SK-N-SH (cell line): Measurements from ENCODE around the gene THADA. TPM values are rescaled to one million over a fixed set of nuclear protein-coding genes. Genes with fewer than 3 reads are reported as not detected.
A peak's percentile ranks its signal among the peaks of the same experiment; 100 is the strongest.

Source experiments
- CTCF ChIA-PET: fragments of 300-600, 350-600 bp; formaldehyde crosslinking; extraction: SDS; loops from one replicate; lab custom pipeline; 2021; lab: Yijun Ruan, JAX
- POLR2A ChIA-PET: fragments of 350-600 bp; sonication (Branson Sonifier 250); formaldehyde crosslinking; extraction: SDS; loops from one replicate; lab custom pipeline; 2020; ENCODE audit warnings: antibody characterized with exemption, inconsistent platforms; lab: Yijun Ruan, JAX
- DNase-seq: peaks from one replicate; pipeline ENCODE4 v3.0.0; 2012
- H2AFZ ChIP-seq: fragments of 200-600 bp; sonication (generic); 2 replicates; pipeline ENCODE4 v1.8.1; 2016; ENCODE audit warnings: antibody characterized with exemption, mild to moderate bottlenecking, low read depth
- H3F3A ChIP-seq: fragments of 200-600 bp; sonication (generic); replicated peaks from 2 replicates; pipeline ENCODE3; 2016; ENCODE audit warnings: antibody characterized with exemption, mild to moderate bottlenecking; ENCODE audit not compliant: insufficient read depth
- H3K27ac ChIP-seq, 2 experiments: fragments of 200-500 bp in 1 of 2; fragments of 200-600 bp in 1 of 2; sonication (Bioruptor generic) in 1 of 2; sonication (generic), shearing (Covaris generic) in 1 of 2; 2 replicates each; pipeline versions ENCODE4 v1.5.1 to v1.6.1; 2014 to 2016; ENCODE audit warnings: low read depth in 2 of 2, inconsistent platforms in 1 of 2, low read length in 1 of 2, mild to moderate bottlenecking in 1 of 2, mixed read lengths in 1 of 2
- H3K27me3 ChIP-seq: fragments of 200-600 bp; sonication (generic), shearing (Covaris generic); 2 replicates; pipeline ENCODE4 v1.6.1; 2016; ENCODE audit warnings: mixed run types; ENCODE audit not compliant: insufficient read depth
- H3K36me3 ChIP-seq, 2 experiments: fragments of 200-500 bp in 1 of 2; fragments of 200-600 bp in 1 of 2; sonication (Bioruptor generic) in 1 of 2; sonication (generic) in 1 of 2; replicated peaks in 1 of 2; 2 replicates each; pipeline versions ENCODE3 to v1.5.1; 2014 to 2016; ENCODE audit warnings: low read length in 1 of 2, mild to moderate bottlenecking in 1 of 2; ENCODE audit not compliant: insufficient read depth in 2 of 2, control insufficient read depth in 1 of 2
- H3K4me1 ChIP-seq, 2 experiments: fragments of 200-500 bp in 1 of 2; fragments of 200-600 bp in 1 of 2; sonication (Bioruptor generic) in 1 of 2; sonication (generic), shearing (Covaris generic) in 1 of 2; 2 replicates each; pipeline versions ENCODE4 v1.5.1 to v1.6.1; 2014 to 2016; ENCODE audit warnings: low read depth in 1 of 2, low read length in 1 of 2, mixed run types in 1 of 2; ENCODE audit not compliant: insufficient read depth in 2 of 2, control insufficient read depth in 1 of 2
- H3K4me2 ChIP-seq: fragments of 200-600 bp; sonication (generic), shearing (Covaris generic); 2 replicates; pipeline ENCODE4 v1.6.1; 2017; ENCODE audit warnings: mixed run types
- H3K4me3 ChIP-seq, 2 experiments: fragments of 200-500 bp in 1 of 2; fragments of 200-600 bp in 1 of 2; sonication (Bioruptor generic) in 1 of 2; sonication (generic), shearing (Covaris generic) in 1 of 2; 2 replicates each; pipeline versions ENCODE4 v1.5.1 to v1.8.1; 2014 to 2016; ENCODE audit warnings: low read depth in 2 of 2, inconsistent platforms in 1 of 2, low read length in 1 of 2, mild to moderate bottlenecking in 1 of 2, mixed read lengths in 1 of 2, moderate library complexity in 1 of 2
- H3K79me2 ChIP-seq: fragments of 200-600 bp; sonication (generic); 2 replicates; pipeline ENCODE4 v1.8.1; 2017; ENCODE audit warnings: mild to moderate bottlenecking; ENCODE audit not compliant: insufficient read depth
- H3K9ac ChIP-seq: fragments of 200-600 bp; sonication (generic); 2 replicates; pipeline ENCODE4 v1.6.1; 2017; ENCODE audit warnings: mixed run types
- H3K9me2 ChIP-seq: fragments of 200-600 bp; sonication (generic); 2 replicates; pipeline ENCODE4 v1.6.1; 2017; ENCODE audit warnings: mixed run types
- H3K9me3 ChIP-seq: fragments of 200-600 bp; sonication (generic); 2 replicates; pipeline ENCODE4 v1.6.1; 2017; ENCODE audit warnings: mixed run types, mild to moderate bottlenecking, moderate library complexity
- H4K20me1 ChIP-seq: fragments of 200-600 bp; sonication (generic); 2 replicates; pipeline ENCODE4 v1.6.1; 2017; ENCODE audit warnings: mild to moderate bottlenecking, mixed run types; ENCODE audit not compliant: insufficient read depth
- CHD2 ChIP-seq: fragments of 150-350 bp; IDR thresholded peaks from 2 replicates; pipeline ENCODE4 v1.6.1; 2018; ENCODE audit warnings: low read length; ENCODE audit not compliant: partially characterized antibody
- ELF1 ChIP-seq: IDR thresholded peaks from 2 replicates; pipeline ENCODE4 v1.4.0; 2012
- EP300 ChIP-seq, 2 experiments: IDR thresholded peaks; 2 replicates each; pipeline versions ENCODE4 v1.4.0 to v1.6.1; 2012; ENCODE audit warnings: borderline replicate concordance in 1 of 2, low read depth in 1 of 2, low read length in 1 of 2
- GABPA ChIP-seq: IDR thresholded peaks from 2 replicates; pipeline ENCODE4 v1.4.0; 2012; ENCODE audit warnings: low read depth, mild to moderate bottlenecking
- GATA2 ChIP-seq: sonication (generic); formaldehyde crosslinking; IDR thresholded peaks from 2 replicates; pipeline ENCODE4 v1.5.0; 2020; ENCODE audit warnings: mild to moderate bottlenecking, missing genetic modification reagents
- JUND ChIP-seq: IDR thresholded peaks from 2 replicates; pipeline ENCODE4 v1.4.0; 2012
- MXI1 ChIP-seq: IDR thresholded peaks from 2 replicates; pipeline ENCODE4 v1.6.1; 2012; ENCODE audit warnings: mild to moderate bottlenecking, low read depth, low read length, improper control_type of control experiment
- RFX5 ChIP-seq: IDR thresholded peaks from 2 replicates; pipeline ENCODE4 v1.6.1; 2012; ENCODE audit warnings: mild to moderate bottlenecking, improper control_type of control experiment, low read length
- RXRA ChIP-seq: IDR thresholded peaks from 2 replicates; pipeline ENCODE4 v1.4.0; 2012; ENCODE audit warnings: low read depth, mild to moderate bottlenecking, borderline replicate concordance
- SIN3A ChIP-seq: IDR thresholded peaks from 2 replicates; pipeline ENCODE4 v1.6.1; 2012; ENCODE audit warnings: low read depth, mild to moderate bottlenecking, low read length, moderate library complexity, borderline replicate concordance
- SMC3 ChIP-seq: IDR thresholded peaks from 2 replicates; pipeline ENCODE4 v1.6.1; 2012; ENCODE audit warnings: low read depth, low read length, improper control_type of control experiment
- TEAD4 ChIP-seq: IDR thresholded peaks from 2 replicates; pipeline ENCODE4 v1.4.0; 2012; ENCODE audit warnings: mild to moderate bottlenecking, borderline replicate concordance; ENCODE audit not compliant: insufficient read depth
- WGBS: methylation state at CpG from one replicate; pipeline ENCODE4 v1.1.6; 2017; ENCODE audit warnings: low lambda C conversion rate; 5-methylcytosine and 5-hydroxymethylcytosine counted together
- polyA plus RNA-seq, 3 experiments: library from polyadenylated mRNA; depleted of rRNA; stranded (reverse); fragments of >200 nt; gene quantifications; 2 replicates each; pipeline ENCODE4 v1.2.3, GENCODE V29; 2012
- TF ChIP-seq, protein P1 (sequence below): fragments of 150-350 bp; IDR thresholded peaks from 2 replicates; pipeline ENCODE4 v1.6.1; 2017; ENCODE audit warnings: antibody characterized with exemption, low read length, low read depth, borderline replicate concordance
- TF ChIP-seq, protein P2 (sequence below): IDR thresholded peaks from 2 replicates; pipeline ENCODE4 v1.4.0; 2012; ENCODE audit warnings: low read depth
- TF ChIP-seq, protein P3 (sequence below): IDR thresholded peaks from 2 replicates; pipeline ENCODE4 v1.4.0; 2012; ENCODE audit warnings: low read depth, borderline replicate concordance
- TF ChIP-seq, protein P4 (sequence below): fragments of 200-600 bp; sonication (generic); IDR thresholded peaks from 2 replicates; pipeline ENCODE4 v1.6.1; 2017; ENCODE audit warnings: antibody characterized with exemption, mild to moderate bottlenecking, moderate library complexity
- TF ChIP-seq, protein P5 (sequence below): IDR thresholded peaks from 2 replicates; pipeline ENCODE4 v1.4.0; 2012; ENCODE audit warnings: low read depth, borderline replicate concordance

The THADA gene
- polyA plus RNA-seq, 1 of the 3 experiments (the other 2 are of a cell fraction), result 25.6 TPM

DNA sequence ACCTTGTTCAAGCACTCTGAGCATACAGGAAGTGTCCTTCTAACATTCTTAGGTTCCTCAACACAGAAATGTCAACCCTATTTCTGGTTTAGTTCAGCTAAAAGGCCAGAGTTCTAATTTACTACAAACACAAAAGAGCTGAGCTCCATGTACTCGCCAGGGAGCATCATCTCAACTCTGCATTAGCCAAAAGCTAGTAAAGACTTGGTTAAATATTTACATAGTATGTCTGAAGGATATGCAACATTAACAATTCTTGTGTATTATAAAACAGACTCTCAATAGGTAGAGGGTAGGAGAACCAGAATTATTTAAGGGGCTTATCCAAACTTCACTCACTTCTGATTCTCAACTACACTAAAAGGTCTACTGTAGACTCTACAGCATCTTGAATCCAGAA lies 154.6 kb downstream of the THADA start:
- 79% methylated on average over 1 of the region's 1 CpG for WGBS
- CTCF ChIA-PET, result interaction anchor here (2.9 kb wide), 1 partner anchor 14 kb away, joined by 12 read pairs; no protein-coding TSS in a partner anchor
- POLR2A ChIA-PET, result no interaction called here

DNA sequence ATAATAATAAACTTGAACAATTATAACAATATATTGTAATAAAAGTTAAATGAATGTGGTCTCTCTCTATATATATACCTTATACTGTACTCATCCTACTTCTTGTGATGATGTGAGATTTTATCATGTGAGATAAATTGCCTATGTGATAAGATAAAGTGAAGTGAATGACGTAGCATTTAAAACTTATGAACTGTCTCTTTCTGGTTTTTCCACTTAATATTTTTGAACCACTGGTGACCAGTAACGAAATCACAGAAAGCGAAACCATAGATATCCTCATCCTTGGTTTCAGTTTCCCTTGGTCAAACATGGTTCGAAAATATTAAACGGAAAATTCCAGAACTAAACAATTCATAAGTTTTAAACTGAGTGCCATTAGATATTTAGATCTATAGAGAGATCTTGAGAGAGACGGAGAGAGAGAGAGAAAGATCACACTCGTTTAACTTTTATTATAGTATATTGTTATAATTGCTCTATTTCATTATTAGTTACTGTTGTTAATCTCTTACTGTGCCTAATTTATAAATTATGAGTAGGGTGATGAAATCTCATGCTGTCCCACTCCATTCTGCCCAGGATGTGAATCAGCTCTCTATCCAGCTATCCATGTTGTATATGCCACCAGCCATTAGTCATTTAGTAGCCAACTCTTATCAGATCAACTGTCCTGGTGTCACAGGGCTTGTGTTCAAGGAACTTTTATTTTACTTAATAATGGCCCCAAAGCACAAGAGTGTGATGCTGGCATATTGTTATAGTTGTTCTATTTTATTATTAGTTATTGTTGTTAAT lies 156.8 kb downstream of the THADA start:
- peak overlapping the region; percentile 45 for H2AFZ ChIP-seq
- 49% methylated on average over 7 of the region's 7 CpGs for WGBS
- POLR2A ChIA-PET, result no interaction called here
- peak overlapping the region in 1 of 2 experiments; percentile 17; a peak in 1 of 4 replicates for H3K4me3 ChIP-seq
- no peaks in the 10 kb centered on the region for H3K79me2 ChIP-seq
- no peaks in the 10 kb centered on the region for H4K20me1 ChIP-seq
- peaks cover 0 to 11% of the 10 kb centered on the region in 2 experiments; a peak in 2 of 4 replicates for H3K4me1 ChIP-seq
- peaks cover 0 to 4% of the 10 kb centered on the region in 2 experiments for H3K36me3 ChIP-seq
- peaks cover 17% of the 10 kb centered on the region for H3F3A ChIP-seq
- H3K9me2 ChIP-seq, result no peaks in the 10 kb centered on the region
- no peak for DNase-seq
- H3K4me2 ChIP-seq, result peak overlapping the region; percentile 59
- H3K9ac ChIP-seq, result peak overlapping the region; percentile 37; the same call in 1 of the 2 replicates
- H3K27me3 ChIP-seq, result no peaks in the 10 kb centered on the region
- no peaks in the 10 kb centered on the region for H3K9me3 ChIP-seq
- CTCF ChIA-PET, result interaction anchor here (0.8 to 1.6 kb wide), 4 partner anchors 13 to 210 kb away, joined by 3 to 5 read pairs (median 4); no protein-coding TSS in a partner anchor
- peak overlapping the region; percentile 61 to 79; a peak in 3 of 4 replicates for H3K27ac ChIP-seq
- TF ChIP-seq, protein P1, sequence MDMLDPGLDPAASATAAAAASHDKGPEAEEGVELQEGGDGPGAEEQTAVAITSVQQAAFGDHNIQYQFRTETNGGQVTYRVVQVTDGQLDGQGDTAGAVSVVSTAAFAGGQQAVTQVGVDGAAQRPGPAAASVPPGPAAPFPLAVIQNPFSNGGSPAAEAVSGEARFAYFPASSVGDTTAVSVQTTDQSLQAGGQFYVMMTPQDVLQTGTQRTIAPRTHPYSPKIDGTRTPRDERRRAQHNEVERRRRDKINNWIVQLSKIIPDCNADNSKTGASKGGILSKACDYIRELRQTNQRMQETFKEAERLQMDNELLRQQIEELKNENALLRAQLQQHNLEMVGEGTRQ, result no peak
- TF ChIP-seq CHD2 (no peak), GATA2 (CRISPR knock-in tag) (no peak), EP300 (IDR thresholded peaks at IDR 0.05; ENCODE audit: borderline replicate concordance in 1 of 2, low read depth in 1 of 2, low read length in 1 of 2) (peak in 1 of 2 experiments; percentile 84; a peak in 2 of 4 replicates), RXRA (peak; percentile 18; the same call in 1 of the 2 replicates), GABPA (no peak), SMC3 (no peak), RFX5 (no peak), JUND (peak; percentile 73), MXI1 (no peak), SIN3A (no peak), ELF1 (no peak), TEAD4 (peak; percentile 14; the same call in 1 of the 2 replicates)
- TF ChIP-seq, protein P2, sequence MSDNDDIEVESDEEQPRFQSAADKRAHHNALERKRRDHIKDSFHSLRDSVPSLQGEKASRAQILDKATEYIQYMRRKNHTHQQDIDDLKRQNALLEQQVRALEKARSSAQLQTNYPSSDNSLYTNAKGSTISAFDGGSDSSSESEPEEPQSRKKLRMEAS, result no peak
- TF ChIP-seq, protein P3, sequence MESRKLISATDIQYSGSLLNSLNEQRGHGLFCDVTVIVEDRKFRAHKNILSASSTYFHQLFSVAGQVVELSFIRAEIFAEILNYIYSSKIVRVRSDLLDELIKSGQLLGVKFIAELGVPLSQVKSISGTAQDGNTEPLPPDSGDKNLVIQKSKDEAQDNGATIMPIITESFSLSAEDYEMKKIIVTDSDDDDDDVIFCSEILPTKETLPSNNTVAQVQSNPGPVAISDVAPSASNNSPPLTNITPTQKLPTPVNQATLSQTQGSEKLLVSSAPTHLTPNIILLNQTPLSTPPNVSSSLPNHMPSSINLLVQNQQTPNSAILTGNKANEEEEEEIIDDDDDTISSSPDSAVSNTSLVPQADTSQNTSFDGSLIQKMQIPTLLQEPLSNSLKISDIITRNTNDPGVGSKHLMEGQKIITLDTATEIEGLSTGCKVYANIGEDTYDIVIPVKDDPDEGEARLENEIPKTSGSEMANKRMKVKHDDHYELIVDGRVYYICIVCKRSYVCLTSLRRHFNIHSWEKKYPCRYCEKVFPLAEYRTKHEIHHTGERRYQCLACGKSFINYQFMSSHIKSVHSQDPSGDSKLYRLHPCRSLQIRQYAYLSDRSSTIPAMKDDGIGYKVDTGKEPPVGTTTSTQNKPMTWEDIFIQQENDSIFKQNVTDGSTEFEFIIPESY, result no peak
- TF ChIP-seq, protein P4, sequence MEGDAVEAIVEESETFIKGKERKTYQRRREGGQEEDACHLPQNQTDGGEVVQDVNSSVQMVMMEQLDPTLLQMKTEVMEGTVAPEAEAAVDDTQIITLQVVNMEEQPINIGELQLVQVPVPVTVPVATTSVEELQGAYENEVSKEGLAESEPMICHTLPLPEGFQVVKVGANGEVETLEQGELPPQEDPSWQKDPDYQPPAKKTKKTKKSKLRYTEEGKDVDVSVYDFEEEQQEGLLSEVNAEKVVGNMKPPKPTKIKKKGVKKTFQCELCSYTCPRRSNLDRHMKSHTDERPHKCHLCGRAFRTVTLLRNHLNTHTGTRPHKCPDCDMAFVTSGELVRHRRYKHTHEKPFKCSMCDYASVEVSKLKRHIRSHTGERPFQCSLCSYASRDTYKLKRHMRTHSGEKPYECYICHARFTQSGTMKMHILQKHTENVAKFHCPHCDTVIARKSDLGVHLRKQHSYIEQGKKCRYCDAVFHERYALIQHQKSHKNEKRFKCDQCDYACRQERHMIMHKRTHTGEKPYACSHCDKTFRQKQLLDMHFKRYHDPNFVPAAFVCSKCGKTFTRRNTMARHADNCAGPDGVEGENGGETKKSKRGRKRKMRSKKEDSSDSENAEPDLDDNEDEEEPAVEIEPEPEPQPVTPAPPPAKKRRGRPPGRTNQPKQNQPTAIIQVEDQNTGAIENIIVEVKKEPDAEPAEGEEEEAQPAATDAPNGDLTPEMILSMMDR, result no peak
- TF ChIP-seq, protein P5, sequence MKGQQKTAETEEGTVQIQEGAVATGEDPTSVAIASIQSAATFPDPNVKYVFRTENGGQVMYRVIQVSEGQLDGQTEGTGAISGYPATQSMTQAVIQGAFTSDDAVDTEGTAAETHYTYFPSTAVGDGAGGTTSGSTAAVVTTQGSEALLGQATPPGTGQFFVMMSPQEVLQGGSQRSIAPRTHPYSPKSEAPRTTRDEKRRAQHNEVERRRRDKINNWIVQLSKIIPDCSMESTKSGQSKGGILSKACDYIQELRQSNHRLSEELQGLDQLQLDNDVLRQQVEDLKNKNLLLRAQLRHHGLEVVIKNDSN, result no peak

More for the DNA sequence above, 154.6 kb downstream of the THADA start:
- Histone ChIP-seq H3K9me2 (no peaks in the 10 kb centered on the region), H3K36me3 (peaks cover 3 to 4% of the 10 kb centered on the region in 2 experiments), H3K9ac (no peak overlapping the region), H3K27ac (no peak overlapping the region), H3K27me3 (no peaks in the 10 kb centered on the region), H3K79me2 (no peaks in the 10 kb centered on the region), H3K4me3 (no peak overlapping the region), H2AFZ (no peak overlapping the region), H3K9me3 (no peaks in the 10 kb centered on the region), H3K4me1 (peaks cover 0 to 9% of the 10 kb centered on the region in 2 experiments; a peak in 2 of 4 replicates), H3F3A (peaks cover 17% of the 10 kb centered on the region), H3K4me2 (no peak overlapping the region), H4K20me1 (no peaks in the 10 kb centered on the region)
- TF ChIP-seq, protein P5, result no peak
- no peak for DNase-seq
